Body of pancreas (tissue), 4 donors: ENCODE measurements around the gene METRNL.

Experiments used
- POLR2A ChIP-seq, 3 donors: fragments of 450-650 bp; IDR thresholded peaks; one replicate each; pipeline ENCODE4 v1.6.1; 2016; ENCODE audit warnings: antibody characterized with exemption in 3 of 3, mild to moderate bottlenecking in 2 of 3
- TF ChIP-seq, protein P1 (sequence below), 7 experiments: fragments of 450-650 bp in 4 of 7; fragments of 200-600 bp in 3 of 7; sonication (generic) in 3 of 7; IDR thresholded peaks; one replicate each; pipeline ENCODE4 v1.5.1; 2016 to 2019; ENCODE audit warnings: antibody characterized with exemption in 7 of 7

- TF ChIP-seq, protein P1, sequence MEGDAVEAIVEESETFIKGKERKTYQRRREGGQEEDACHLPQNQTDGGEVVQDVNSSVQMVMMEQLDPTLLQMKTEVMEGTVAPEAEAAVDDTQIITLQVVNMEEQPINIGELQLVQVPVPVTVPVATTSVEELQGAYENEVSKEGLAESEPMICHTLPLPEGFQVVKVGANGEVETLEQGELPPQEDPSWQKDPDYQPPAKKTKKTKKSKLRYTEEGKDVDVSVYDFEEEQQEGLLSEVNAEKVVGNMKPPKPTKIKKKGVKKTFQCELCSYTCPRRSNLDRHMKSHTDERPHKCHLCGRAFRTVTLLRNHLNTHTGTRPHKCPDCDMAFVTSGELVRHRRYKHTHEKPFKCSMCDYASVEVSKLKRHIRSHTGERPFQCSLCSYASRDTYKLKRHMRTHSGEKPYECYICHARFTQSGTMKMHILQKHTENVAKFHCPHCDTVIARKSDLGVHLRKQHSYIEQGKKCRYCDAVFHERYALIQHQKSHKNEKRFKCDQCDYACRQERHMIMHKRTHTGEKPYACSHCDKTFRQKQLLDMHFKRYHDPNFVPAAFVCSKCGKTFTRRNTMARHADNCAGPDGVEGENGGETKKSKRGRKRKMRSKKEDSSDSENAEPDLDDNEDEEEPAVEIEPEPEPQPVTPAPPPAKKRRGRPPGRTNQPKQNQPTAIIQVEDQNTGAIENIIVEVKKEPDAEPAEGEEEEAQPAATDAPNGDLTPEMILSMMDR (IDR thresholded peaks at IDR 0.05) = no peak
- no peak for TF ChIP-seq POLR2A (IDR thresholded peaks at IDR 0.05)
Measured at GRCh38 chr17:83088909-83089308, 9.5 kb downstream of the METRNL start.
